Esophagus squamous epithelium (tissue), 4 donors: ENCODE data around the gene LY86.

Experiments used
- POLR2A ChIP-seq, 4 donors: fragments of 450-650 bp; IDR thresholded peaks; one replicate each; pipeline ENCODE4 v1.6.1; 2017; ENCODE audit warnings: antibody characterized with exemption in 4 of 4, mild to moderate bottlenecking in 4 of 4, moderate library complexity in 3 of 4
- TF ChIP-seq, protein P1 (sequence below), 6 experiments: fragments of 450-650 bp in 4 of 6; fragments of 200-600 bp in 2 of 6; sonication (generic) in 2 of 6; IDR thresholded peaks; one replicate each; pipeline ENCODE4 v1.5.1; 2016 to 2019; ENCODE audit warnings: antibody characterized with exemption in 6 of 6, mild to moderate bottlenecking in 4 of 6, moderate library complexity in 4 of 6

- TF ChIP-seq, protein P1, sequence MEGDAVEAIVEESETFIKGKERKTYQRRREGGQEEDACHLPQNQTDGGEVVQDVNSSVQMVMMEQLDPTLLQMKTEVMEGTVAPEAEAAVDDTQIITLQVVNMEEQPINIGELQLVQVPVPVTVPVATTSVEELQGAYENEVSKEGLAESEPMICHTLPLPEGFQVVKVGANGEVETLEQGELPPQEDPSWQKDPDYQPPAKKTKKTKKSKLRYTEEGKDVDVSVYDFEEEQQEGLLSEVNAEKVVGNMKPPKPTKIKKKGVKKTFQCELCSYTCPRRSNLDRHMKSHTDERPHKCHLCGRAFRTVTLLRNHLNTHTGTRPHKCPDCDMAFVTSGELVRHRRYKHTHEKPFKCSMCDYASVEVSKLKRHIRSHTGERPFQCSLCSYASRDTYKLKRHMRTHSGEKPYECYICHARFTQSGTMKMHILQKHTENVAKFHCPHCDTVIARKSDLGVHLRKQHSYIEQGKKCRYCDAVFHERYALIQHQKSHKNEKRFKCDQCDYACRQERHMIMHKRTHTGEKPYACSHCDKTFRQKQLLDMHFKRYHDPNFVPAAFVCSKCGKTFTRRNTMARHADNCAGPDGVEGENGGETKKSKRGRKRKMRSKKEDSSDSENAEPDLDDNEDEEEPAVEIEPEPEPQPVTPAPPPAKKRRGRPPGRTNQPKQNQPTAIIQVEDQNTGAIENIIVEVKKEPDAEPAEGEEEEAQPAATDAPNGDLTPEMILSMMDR (IDR thresholded peaks at IDR 0.05): no peak
- no peak for TF ChIP-seq POLR2A (IDR thresholded peaks at IDR 0.05)
Measured at GRCh38 chr6:6685249-6686040, 96.9 kb downstream of the LY86 start.
